ENCODE measurements around the gene DPP6.

Gene DPP6

DNA sequence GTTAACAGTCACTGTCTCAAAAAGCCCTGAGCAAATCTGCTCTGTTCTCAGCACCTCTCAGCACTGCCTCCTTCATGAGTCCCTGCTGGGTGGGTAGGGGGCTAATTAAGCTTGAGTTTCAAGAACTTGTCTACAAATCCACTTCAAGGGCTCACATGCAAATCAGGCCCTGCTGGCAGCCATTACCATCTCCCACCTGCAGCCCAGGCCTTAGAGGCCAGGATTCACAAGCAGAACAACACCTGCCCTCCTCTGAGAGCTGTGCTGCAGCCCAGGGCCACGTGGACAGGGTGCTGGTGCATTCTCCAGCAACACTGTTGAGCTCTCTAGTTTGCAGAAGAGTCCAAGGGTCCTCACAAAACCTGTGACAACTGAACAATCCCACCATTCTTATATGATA is 119.2 kb downstream of the DPP6 start:
- DNase-seq (ENCODE audit: low read depth): no peak
- TF ChIP-seq, protein P1, sequence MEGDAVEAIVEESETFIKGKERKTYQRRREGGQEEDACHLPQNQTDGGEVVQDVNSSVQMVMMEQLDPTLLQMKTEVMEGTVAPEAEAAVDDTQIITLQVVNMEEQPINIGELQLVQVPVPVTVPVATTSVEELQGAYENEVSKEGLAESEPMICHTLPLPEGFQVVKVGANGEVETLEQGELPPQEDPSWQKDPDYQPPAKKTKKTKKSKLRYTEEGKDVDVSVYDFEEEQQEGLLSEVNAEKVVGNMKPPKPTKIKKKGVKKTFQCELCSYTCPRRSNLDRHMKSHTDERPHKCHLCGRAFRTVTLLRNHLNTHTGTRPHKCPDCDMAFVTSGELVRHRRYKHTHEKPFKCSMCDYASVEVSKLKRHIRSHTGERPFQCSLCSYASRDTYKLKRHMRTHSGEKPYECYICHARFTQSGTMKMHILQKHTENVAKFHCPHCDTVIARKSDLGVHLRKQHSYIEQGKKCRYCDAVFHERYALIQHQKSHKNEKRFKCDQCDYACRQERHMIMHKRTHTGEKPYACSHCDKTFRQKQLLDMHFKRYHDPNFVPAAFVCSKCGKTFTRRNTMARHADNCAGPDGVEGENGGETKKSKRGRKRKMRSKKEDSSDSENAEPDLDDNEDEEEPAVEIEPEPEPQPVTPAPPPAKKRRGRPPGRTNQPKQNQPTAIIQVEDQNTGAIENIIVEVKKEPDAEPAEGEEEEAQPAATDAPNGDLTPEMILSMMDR (IDR thresholded peaks at IDR 0.05; ENCODE audit: control insufficient read depth, extremely low read depth, insufficient read depth): no peak

GRCh38 chr7:154172236-154172635 is 120.0 kb downstream of the DPP6 start:
- no peak overlapping the region for H3K4me3 ChIP-seq (ENCODE audit: low read depth, low read length)
- TF ChIP-seq, protein P1 (IDR thresholded peaks at IDR 0.05; ENCODE audit: control insufficient read depth, extremely low read depth, insufficient read depth): no peak
- no peak for DNase-seq (ENCODE audit: low read depth)

More for the DNA sequence above, 119.2 kb downstream of the DPP6 start:
- no peak overlapping the region for H3K4me3 ChIP-seq (ENCODE audit: low read depth, low read length)

GRCh38 chr7:154177584-154177983 is 125.4 kb downstream of the DPP6 start:
- no peak overlapping the region for H3K4me3 ChIP-seq (ENCODE audit: low read depth, low read length)
- TF ChIP-seq, protein P1 (IDR thresholded peaks at IDR 0.05; ENCODE audit: control insufficient read depth, extremely low read depth, insufficient read depth): no peak
- no peak for DNase-seq (ENCODE audit: low read depth)

DNA sequence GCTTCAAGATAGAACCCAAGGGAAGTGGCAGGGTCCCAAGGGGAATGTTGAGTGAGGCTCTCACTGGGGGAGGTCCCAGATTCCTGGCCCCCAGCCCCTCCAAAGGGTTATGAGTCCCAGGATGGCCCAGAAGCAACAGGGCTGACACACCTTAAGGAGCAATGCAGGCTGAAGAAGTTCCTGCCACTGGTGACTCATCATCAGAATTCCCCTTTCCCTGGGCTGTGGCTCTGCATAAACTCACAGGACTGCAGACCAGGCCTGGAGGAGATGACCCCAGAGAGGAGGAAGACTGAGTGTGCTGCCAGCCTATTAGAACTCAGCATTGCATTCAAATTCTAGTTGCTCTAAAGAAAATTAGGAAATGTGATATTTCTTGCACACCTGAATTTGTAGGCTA is 126.7 kb downstream of the DPP6 start:
- TF ChIP-seq, protein P1 (IDR thresholded peaks at IDR 0.05; ENCODE audit: control insufficient read depth, extremely low read depth, insufficient read depth): no peak
- no peak for DNase-seq (ENCODE audit: low read depth)
- H3K4me3 ChIP-seq (ENCODE audit: low read depth, low read length): no peak overlapping the region

DNA sequence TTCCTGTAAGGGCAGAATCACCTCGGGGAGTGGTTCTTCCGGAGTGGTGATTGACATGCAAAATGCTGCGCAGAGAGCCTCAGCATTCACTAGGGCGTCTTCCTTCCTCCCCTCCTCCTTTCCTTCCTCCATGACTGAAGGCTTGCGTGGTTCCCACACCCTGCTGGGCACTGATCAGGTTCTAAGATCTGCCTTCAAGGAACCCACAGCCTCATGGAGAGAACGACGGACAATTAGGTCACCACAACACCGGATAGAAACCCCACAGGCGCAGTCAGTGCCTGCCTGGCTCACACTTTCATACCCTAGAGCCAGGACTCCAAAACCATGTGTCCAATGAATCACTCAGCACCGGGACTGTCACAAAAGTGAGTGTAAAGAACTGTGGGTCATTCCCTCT is 131.3 kb downstream of the DPP6 start:
- H3K4me3 ChIP-seq (ENCODE audit: low read depth, low read length): no peak overlapping the region
- DNase-seq (ENCODE audit: low read depth): no peak
- TF ChIP-seq, protein P1 (IDR thresholded peaks at IDR 0.05; ENCODE audit: control insufficient read depth, extremely low read depth, insufficient read depth): no peak

DNA sequence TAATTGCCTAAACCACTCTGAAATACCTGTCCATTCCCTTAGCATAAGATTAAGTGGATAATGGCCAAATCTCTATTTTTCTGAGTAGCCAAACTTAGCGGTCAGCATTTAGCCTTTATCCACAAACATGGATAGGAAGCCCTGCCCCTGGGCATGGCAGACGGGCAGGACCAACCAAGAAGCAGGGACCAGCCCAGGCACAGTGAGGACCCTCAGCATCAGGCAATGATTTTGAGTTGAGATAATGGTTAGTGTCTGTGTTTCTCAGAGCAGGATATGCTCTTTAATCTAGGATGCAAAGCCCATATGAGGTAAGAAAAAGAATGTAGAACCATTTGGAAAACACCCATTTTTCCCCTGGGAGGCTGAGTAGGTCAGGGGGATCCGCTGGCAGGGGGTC is 131.7 kb downstream of the DPP6 start:
- TF ChIP-seq, protein P1 (IDR thresholded peaks at IDR 0.05; ENCODE audit: control insufficient read depth, extremely low read depth, insufficient read depth): no peak
- DNase-seq (ENCODE audit: low read depth): no peak
- H3K4me3 ChIP-seq (ENCODE audit: low read depth, low read length): no peak overlapping the region

DNA sequence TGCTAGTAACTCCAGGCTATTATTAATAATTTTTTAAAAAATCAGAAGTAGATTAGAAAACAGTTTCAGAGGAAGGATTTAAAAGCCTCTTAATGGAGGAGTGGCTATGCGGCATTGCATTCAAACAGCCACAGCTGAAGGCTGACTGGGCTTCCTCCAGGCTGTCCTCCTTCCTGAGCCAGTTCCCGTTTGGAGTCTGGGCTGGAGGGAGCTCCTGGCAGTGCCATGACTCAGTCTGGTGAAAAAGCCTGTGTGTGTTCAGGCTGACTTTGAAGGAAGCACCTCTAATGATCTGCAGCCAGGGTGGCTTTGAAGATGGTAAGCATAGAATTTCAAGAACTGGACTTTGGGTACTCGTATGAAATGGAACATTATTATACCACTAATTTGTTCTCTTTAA is 134.6 kb downstream of the DPP6 start:
- no peak for DNase-seq (ENCODE audit: low read depth)
- H3K4me3 ChIP-seq (ENCODE audit: low read depth, low read length): no peak overlapping the region
- TF ChIP-seq, protein P1 (IDR thresholded peaks at IDR 0.05; ENCODE audit: control insufficient read depth, extremely low read depth, insufficient read depth): no peak

All from LNCaP clone FGC (cell line).